22Rv1 (cell line): ENCODE data around the gene ITGB1BP1.

Source experiments
- H3K27ac ChIP-seq: fragments of 450-650 bp; 2 replicates; pipeline ENCODE4 v1.5.1; 2017
- ZFX ChIP-seq: fragments of 450-650 bp; IDR thresholded peaks from 2 replicates; pipeline ENCODE4 v1.6.1; 2017; ENCODE audit warnings: antibody characterized with exemption, borderline replicate concordance
- TF ChIP-seq, protein P1 (sequence below): fragments of 450-650 bp; IDR thresholded peaks from 2 replicates; pipeline ENCODE4 v1.5.1; 2017; ENCODE audit warnings: mild to moderate bottlenecking

The ITGB1BP1 gene

DNA sequence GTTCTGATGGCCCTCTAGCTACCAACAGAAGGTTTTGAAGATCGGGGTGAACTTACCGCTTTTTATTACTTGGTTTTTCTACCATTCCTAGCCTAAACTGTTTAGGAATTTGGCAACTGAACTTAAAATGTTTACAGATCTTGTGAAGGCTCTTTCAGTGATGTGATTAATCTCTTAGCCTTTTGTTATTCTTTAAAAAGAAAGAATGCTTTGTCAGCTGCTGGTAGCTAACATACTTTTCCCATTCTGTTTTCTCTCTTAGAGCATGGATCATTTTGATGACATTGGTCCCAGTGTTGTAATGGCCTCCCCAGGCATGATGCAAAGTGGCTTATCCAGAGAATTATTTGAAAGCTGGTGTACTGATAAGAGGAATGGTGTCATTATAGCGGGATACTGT is 18.2 kb upstream of the ITGB1BP1 start:
- no peak for TF ChIP-seq ZFX
- TF ChIP-seq, protein P1, sequence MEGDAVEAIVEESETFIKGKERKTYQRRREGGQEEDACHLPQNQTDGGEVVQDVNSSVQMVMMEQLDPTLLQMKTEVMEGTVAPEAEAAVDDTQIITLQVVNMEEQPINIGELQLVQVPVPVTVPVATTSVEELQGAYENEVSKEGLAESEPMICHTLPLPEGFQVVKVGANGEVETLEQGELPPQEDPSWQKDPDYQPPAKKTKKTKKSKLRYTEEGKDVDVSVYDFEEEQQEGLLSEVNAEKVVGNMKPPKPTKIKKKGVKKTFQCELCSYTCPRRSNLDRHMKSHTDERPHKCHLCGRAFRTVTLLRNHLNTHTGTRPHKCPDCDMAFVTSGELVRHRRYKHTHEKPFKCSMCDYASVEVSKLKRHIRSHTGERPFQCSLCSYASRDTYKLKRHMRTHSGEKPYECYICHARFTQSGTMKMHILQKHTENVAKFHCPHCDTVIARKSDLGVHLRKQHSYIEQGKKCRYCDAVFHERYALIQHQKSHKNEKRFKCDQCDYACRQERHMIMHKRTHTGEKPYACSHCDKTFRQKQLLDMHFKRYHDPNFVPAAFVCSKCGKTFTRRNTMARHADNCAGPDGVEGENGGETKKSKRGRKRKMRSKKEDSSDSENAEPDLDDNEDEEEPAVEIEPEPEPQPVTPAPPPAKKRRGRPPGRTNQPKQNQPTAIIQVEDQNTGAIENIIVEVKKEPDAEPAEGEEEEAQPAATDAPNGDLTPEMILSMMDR, result no peak
- H3K27ac ChIP-seq, result no peak overlapping the region

DNA sequence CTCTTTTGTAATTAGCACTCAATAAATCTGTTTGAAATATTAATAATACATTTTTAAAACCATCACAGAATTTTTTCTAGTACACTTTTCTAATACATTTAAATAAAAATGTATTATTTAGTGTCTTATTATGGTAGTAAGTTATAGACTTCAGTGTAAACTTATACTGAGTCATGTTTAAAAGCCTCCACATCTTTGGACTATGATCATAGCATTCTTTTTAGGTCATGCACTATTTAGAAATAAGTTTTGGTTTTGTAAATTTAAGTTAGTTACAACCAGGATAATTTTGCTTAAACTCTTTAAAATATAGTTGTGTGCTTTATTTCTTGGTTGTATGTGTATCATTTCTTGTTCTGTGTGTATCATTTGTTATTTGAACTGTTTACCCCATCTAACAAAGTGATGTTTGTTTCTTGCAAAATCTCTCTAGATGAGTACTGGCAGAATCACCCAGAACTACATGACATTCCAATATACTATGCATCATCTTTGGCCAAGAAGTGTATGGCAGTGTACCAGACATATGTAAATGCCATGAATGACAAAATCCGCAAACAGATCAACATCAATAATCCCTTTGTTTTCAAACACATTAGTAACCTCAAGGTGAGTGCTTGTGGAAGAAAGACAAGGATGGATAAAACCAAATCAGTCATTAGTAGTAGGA is 16.9 kb upstream of the ITGB1BP1 start:
- TF ChIP-seq, protein P1, result no peak
- no peak for TF ChIP-seq ZFX
- no peak overlapping the region for H3K27ac ChIP-seq

DNA sequence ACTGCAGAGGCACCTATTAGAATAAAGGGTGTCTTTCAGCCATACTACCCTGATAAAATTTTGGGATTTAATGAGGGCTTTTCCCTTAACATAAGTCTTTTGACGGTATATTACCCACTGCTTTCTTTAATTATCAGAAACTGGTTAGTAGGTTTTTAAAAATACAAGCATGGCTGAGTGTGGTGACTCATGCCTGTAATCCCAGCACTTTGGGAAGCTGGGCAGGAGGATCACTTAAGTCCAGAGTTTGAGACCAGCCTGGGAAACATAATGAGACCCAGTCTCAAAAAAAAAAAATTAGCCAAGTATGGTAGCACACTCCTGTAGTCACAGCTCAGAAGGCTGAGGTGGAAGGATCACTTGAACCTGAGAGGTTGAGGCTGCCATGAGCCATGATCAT is 16.2 kb upstream of the ITGB1BP1 start:
- H3K27ac ChIP-seq, result no peak overlapping the region
- TF ChIP-seq, protein P1, result no peak
- no peak for TF ChIP-seq ZFX

DNA sequence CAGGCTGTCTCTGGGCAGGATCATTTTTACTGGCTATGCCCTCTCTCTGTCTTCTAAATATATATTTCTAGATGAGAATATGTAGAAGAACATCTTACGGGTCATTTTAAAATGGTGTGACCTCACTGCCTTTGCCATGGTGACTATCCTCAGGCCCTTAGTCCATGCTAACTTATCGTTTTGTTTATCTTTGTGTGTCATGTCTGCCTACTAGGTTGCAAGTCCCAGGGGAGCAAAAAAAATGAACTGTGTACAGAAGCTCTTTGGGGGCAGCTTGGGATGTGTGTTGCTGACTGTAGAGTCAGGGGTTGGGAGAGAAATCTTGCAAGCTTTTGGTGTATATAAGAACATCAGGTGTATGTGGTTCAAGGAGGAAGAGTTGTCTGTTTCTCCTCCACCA is 11.2 kb upstream of the ITGB1BP1 start:
- no peak for TF ChIP-seq ZFX
- TF ChIP-seq, protein P1, result no peak
- no peak overlapping the region for H3K27ac ChIP-seq

DNA sequence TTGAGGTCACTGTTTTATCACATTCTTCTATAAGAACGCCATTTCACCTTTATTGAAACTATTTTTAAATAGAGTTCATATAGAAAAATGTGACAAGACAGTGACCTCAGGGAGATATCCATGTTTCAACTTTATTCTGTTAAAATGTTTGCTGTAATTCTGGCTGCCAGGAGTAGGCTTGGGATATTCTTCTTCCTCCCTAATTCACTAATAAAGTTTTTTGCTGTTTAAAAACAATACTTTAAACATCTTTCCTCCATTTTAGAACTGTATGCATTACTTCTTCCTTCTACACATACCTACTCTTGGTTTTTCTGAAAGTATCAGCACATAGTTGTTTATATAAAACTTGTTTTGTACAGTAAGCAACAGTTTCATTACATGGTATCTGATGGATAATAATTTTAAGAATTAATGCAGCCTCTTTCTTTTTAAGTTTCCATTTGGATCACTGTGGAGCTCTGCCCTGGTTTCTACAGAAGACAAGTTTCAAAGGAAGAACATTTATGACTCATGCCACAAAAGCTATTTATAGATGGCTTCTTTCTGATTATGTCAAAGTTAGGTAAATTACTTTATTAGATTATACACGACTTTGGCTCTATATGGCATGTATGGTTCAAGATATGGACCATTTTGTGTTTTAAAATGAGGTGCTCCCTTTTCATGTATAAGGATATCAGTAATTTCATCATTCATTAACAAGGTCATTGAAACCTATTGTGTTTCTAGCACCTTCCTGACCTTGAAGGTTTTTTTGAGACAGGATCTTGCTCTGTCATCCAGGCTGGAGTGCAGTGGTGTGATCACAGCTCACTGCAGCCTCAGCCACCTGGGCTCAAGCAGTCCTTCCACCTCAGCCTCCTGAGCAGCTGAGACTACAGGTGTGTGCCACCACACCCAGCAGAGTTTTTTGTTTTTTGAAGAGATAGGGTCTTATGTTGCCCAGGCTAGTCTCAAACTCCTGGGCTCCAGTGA is 7.3 kb upstream of the ITGB1BP1 start:
- no peak overlapping the region for H3K27ac ChIP-seq
- no peak for TF ChIP-seq ZFX
- TF ChIP-seq, protein P1, result no peak

DNA sequence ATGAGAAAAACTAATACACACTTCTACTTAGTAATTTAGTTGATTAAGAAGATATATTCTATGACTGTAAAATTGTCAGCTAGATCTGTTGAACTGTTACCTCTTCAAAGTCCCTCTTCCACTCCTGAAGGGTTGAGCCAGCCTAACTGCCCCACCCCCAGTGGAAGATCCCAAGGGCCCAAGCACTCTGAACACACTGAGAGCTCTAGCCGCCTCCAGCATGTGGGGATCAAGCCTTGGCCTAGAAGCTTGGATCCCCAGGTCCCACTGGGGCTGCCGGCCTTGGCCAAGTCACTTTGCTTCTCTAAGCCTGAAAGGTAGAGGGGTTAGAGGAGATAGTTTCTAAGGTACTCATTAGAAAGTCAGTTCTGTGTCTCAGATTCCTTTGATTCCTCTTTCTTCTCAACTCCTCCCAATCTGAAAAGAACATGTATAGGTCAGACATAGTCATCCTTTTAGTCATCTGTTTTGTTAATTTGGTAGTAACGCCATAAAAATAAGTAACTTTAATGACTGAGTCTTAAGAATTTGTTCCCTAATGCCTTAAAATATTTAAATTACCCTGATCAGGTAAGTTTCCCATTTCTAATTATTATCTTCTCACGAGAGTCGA is 5.7 kb upstream of the ITGB1BP1 start:
- TF ChIP-seq, protein P1, result no peak
- no peak overlapping the region for H3K27ac ChIP-seq
